GM18502 (cell line): ENCODE results near the gene NSD2.
"Not testable (repeated sequence)": the region's sequence is repeated elsewhere in the genome, so short reads cannot be mapped to it uniquely, and the experiment has no call there.

Experiments
- ATAC-seq: cut with Tn5 transposase; IDR thresholded peaks from one replicate; pipeline ENCODE4 v1.9.1; 2021; ENCODE audit warnings: mild to moderate bottlenecking; ENCODE audit not compliant: unreplicated experiment, poor library complexity

The NSD2 gene

DNA sequence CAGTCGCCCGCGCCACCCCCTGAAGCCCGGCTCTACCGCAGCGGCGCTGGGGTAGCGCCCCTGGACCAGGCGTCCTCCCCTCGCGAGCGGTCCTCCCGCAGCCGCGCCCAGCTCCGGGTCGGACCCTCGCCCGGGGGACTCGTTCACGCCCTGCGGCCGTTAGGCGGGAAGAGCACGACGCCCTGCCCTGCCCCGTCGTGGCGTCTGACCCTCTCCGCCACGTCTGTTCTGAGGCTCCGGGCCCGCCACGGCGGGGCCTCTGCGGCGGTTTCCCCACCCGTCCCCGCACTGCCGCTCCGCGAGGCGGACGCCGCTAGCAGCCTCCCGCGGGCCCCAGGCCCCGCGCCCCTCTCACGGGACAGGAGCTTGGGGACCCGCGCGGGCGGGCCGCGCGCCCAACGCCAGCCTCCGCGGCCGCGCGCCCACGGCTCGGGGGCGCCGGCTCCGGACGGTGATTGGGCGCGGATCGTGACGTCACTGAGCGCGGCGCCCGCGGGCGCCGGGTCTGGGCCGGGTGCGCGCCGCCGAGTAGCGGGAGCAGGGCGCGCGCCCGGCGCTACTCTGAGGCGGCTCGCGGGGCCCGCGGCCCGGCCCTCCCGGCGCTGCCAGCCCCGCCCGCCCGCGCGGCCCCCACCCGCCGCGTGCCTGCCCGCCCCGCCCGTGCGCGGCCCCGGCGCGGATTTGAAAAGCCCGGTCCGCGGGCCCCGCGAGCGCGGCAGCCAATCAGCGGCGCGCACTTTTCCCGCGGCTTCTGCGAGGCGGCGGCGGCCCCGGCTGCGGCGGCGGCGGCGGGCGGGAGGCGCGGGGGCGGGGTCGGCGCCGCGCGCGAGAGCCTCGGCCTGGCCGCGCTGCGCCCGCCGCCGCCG is at the start of gene NSD2:
Gene NSD2 (plus strand): TSS at position 816 of the 866 bp plus-strand sequence. CDS start 29,262 bp downstream, outside the sequence.
- ATAC-seq: peak; percentile 64

DNA sequence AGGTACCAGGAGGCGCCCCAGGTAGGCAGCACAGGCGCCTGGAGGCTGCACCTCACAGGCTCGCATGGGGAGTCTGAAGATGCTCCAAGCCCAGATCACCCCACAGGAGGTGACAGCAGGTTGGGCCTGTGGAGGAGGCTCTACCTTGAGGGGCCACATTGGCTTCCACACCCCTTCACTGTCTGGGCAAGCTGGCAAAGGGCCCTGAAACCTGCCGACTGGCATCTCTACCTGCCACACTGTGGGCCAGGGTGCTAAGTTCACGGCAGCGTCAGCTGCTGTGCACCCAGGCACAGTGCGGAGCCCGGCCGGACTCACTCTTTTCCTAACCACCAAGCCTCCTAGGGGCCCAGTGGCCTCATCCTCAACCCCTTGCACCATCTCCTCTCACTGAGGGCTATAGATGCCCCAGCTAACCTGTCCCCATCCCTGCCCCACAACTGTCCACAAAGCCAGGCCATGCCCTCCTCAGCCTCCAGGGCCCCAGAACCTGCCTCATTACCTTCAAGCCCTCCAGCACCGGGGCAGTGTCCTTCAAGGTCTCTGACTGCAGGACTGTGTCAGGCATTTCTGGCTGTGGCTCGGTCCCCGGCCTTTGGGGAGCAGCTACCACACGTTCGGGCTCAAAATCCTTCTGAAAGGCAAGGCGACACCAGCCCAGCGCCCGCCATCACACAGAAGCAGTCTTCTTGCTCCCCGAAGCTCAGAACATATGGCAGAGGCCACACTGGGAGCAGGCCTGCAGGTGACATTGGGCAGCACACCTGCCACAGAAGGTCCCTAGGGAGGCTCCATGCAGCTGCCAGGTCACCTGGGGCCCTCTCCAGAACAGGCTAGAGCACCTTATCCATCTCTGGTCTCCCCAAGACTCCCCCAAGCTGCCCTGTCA is 49.3 kb upstream of the NSD2 start:
- no peak for ATAC-seq

DNA sequence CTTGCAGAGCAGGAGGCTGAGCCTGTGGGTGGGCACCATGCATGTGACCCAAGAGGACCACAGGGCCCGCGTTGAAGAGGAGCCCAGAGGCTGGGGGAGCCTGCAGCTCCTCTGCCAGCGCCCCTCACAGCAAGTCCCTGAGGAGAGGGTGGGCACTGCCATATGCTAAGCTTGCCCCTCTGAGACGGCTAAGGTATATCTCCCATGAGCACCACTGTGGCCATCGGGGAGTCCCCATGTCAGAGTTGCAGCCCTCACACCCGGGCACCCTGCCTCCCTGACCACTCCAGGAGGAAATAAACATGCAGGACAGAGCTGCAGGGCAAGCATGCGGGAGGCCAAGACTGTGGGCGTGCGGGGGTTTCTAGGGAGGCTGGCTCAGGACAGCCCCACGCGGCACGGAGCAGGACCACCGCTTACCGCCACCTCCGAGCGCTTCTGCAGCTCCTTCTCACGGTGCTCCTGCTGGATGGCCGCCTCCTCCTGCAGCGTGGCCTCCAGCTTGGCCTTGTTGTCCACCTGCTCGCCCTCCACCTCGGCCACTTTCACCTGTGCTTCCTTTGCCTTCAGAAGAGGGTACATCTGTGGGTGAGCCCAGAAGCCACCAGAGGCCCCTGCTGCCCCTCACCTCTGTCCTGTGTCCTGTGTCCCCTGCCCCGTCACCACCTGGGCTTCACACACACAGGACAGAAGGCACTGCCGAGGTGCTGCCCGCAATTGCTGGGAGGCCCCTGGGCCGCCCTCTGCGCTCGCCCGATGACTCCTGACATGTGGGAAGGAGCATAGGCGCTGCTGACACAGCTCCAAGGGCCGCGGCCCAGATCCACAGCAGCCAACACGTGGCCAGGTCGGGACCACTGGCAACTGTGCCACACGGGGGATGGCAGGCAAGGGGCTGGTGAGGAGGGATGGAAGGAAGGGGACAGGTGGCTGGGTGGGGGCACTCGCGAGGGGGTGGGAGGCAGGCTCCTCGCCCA is 48.3 kb upstream of the NSD2 start:
- ATAC-seq: no peak

DNA sequence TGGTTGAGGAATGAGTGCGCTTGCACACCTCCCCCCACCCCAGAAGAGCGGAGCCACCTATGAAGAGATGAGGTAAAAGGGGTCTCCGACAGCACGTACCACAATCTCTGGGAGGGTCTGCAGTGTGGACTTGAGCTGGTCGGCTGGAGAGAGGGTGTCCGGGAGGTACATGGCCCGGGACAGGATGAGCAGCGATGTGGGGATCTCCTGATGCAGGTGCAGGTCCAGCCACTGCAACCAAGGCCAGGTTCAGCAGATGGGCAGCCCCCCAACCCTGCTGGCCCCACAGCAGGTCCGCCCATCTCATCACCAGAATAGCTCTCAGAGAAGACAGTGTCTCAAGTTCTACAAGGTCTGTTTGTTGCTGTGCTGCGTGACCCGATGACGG is 47.7 kb upstream of the NSD2 start:
- no peak for ATAC-seq

DNA sequence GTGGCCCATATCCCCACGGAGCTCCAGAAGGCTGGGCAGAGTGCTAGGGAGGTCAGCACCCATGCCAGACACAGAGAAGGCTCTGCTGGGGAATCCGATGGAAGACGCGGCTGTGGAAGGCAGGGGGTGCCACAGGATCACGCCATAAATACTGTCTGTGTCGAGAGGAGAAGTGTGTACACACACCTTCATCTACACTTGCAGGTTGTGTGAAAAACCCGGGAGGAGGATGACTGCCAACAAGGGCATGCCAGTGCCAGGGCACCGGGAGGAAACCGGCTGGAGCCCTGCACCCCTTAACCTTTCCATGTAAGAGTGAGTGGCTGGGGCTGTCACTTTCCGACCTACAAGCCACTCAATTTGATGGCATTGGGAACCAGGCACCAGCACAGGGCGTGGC is 46.4 kb upstream of the NSD2 start:
- ATAC-seq: no peak

DNA sequence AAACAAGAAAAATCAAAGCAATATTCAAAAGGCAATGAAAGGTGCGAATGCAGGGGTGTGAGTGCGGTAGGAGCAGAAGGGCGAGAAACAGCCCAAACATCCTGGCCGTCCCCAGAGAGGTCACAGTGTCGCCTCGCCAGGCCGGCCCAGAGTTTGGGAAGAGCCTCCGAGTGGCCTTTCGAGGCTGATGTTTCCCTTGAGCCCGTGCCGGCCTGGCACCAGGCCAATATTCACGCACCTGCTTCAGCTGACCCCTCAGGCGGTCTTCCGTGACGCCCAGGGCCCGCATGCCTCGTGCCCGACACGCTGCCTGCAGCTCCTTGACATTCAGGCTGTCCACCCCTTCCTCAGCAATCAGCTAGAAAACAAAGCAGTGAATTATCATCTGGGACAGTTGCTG is 45.9 kb upstream of the NSD2 start:
- no peak for ATAC-seq

DNA sequence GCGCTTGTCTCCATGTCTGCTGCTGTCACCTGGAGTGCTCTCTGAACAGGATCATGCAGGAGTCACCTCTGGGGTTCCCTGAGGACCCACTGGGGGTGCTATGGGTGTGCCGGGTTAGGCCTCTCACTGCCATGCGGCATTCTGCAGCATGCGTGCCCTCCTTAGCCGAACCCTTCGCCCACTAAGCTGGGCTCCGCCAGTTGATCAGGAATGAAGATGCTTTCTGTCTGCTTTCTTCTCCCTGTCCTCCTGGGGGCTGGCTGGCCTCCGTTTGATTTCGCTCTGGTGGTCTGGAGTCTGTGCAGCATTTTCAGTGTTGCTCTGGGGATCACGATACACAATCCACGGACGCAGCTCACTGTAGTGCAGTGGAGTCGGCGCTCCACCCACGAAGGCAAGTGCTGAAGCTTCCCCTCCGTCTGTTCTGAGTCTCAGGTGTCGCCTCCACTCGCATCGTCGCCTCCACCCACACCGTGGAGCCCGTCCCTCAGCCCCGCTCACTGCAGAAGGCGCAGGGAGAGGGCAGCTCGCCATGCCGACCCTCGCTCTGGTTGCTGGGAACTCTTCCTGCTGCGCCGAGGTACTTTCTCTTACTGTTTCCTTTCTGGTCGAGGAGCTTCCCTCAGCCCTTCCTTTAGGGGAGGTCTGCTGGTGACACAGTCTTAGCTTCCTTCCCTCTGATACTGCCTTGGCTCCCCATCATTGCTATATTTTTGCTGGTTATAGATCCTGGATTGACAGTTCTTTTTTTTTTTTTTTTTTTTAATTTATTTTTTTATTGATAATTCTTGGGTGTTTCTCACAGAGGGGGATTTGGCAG is 44.5 kb upstream of the NSD2 start:
- ATAC-seq: no peak

DNA sequence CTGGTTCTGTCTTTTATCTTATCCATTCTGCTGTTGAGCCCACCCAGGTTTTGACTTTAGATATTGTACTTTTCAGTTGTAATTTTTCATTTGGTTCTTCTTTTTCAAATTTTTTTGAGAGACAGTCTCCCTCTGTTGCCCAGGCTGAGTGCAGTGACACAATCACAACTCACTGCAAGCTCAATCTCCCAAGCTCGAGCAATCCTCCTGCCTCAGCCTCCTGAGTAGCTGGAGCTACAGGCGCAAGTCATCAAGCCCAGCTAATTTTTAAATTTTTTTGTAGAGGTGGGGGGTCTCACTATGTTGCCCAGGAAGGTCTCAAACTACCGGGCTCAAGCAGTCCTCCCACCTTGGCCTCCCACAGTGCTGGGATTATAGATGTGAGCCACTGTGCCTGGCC is 41.0 kb upstream of the NSD2 start:
- no peak for ATAC-seq

DNA sequence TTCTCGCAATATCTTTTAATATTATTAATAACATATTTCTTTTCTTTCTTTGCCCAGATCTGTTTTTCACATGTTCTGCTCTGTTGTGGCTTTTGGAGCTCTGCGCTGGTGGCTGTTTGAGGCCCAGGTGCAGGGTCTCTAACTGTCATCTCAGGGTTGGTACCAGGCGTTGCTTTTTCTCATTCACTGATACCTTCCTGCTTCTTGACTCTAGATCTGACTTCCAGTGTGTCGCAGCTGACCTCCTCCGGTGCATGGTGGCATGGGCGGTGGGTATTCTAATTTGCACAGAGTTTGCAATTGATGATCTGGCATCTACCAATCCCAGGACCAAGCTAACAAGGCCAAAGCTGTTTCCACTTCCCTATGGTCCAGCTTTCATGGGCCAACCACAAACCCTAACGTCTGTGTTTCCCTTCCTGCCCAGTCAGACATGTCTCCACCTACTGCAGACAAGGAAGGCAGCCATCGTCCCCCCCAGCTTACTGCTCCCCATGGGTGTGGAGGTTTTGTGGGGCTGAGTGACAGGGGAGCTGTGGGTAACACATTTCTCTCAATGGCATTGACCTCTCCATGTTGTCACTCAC is 40.5 kb upstream of the NSD2 start:
- ATAC-seq: no peak

DNA sequence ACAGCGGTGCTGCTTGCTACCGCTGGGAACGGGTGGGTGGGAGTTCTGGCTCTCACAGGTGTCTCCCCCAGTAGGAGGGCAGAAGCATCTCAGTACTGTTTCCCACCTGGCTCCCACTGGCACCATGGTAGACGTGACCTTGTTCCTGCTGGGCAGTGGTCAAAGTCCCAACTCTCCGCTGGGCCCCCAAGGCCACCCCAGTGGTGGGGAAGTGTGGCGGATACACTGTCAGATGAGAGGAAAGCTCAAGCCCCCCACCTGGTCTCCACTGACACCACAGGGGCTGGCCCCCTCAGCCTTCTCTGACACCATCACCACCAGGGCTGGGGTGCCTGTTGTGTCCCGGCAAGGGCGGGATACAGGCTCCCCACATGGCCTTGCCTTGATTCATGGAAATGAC is 39.9 kb upstream of the NSD2 start:
- no peak for ATAC-seq

DNA sequence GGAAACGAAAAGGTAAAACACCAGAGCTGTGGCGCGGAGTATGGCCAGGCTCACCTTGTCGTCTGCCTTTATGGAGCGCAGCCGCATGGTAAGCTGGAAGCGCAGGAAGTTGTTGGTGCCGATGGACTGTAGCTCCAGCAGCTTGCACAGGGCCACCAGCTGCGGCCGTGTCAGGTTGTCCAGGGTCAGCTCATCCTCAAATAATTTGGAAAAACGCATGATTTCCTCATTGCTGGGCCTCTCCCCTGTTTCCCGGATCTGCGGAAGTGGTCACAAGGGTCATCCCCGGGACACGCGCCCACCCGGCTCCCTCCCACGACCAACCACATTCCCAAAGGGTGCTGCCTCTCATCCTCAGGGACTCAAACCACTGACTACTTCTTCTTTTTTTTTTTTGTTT is 38.5 kb upstream of the NSD2 start:
- no peak for ATAC-seq

DNA sequence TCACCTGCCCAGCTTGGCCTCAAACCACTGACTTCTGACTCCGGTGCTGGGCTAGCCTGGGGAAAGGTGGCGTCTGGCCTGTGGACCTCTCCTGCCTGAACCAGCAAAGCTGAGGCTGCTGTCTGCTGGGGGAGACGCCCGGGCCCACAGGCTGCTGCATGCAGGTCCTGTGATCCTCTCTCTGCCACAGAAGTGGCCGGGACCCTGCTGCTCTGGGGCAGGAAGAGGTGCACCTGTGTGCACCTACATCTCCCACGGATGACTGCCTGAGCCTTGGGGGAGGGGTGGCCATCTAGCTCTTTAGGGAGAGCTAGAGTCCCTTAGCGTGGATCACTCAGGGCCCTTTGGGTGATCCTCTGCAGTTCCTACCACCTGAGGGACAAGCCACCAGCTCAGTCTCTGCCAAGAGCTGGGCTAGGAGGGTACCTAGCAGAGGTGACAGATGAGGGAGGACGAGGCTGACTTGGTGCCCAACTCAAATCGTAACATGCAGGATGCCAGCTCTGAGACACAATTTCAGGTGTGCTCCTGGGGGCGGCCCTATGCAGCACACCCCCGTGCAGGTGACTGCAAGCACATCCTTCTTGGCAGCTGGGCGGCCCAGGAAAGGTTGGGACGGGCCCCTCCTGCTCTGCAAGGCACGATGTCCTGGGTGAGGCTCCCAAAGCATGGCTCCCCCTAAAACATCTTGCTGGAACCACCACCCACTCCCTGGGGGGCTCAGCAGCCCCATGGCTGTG is 37.7 kb upstream of the NSD2 start:
- peak; percentile 8 for ATAC-seq

DNA sequence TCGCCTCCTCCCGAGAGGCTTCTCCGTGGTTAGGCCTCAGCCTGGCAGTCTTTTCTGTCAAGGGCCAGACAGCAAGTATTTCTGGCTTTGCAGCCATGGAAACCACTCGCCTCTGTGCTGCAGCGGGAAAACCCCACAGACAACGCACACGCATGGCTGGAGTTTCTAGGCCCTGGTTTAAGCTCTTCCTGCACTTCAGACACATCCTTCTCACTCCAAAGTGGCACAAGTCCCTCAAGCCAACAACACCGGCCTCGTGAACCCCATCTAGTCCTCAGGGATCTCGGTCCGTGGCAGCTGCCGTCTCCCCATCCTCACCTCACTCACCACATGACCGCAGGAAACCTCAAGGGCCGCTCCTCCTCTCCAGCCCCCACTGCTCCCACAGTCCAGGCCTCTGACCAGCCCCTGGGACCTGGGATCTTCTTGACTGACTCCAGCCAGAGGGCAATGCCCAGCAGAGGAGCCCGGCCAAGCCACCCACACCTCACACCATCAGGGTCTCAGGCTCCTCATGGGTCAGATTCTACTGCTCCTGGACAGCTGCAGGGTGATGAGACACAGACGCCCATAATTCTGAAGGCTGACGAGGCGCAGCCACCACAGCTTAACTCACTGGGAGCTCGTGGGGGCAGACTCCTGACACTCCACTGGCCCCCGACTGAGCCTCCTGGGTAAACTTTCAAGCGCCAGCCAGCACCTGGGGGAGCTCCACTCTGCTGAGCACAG is 37.0 kb upstream of the NSD2 start:
- ATAC-seq: peak; percentile 67

DNA sequence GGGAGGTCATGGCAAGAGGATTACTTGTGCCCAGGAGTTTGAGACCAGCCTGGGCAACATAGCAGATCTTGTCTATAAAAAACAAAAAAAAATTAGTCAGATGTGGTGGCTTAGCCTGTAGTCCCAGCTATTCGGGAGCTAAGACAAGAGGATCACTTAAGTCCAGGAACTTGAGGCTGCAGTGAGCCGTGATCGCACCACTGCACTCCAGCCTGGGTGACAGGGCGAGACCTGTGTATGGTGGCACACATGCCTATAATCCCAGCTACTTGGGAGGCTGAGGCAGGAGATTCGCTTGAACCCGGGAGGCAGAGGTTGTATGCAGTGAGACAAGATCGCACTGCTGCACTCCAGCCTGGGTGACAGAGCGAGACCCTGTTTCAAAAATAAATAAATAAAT is 35.4 kb upstream of the NSD2 start:
- not testable (repeated sequence) for ATAC-seq

DNA sequence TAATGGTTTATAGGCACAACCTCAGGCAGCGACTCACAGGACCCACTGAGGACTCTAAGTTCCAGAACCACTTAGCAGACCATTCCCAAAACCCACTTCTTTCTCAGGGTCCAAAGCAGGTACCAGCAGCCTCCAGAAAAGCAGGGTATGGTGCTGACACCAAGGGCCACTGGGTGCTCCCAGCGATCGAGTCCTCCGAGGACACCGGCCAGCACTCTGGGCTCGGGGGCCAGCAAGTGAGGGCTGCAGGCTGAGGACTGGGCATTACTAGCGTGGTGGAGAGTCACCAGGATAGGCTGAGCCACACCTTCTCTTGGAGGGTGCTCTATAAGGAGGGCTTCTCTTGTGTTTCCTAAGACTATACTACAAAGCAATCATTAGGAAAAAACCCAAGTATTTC is 34.5 kb upstream of the NSD2 start:
- no peak for ATAC-seq

DNA sequence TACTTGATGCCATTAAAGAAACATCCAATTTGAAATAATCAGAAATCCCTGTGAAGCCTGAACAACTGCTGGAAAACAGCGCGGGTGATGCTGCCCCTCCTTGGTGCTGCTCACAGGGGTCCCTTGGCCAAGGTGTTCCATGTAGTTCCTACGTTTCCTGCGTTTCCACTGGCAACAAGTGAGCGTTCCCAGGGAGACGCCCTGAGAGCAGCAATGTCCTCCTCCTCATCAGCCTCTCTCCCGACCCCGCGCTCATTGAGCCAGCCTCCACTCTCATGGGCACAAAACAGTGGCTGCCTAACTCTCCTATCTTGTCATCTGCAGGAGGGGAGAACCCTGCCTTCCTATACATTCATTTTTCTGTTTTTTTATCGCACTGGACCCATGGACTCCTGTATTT is 34.1 kb upstream of the NSD2 start:
- ATAC-seq: no peak

DNA sequence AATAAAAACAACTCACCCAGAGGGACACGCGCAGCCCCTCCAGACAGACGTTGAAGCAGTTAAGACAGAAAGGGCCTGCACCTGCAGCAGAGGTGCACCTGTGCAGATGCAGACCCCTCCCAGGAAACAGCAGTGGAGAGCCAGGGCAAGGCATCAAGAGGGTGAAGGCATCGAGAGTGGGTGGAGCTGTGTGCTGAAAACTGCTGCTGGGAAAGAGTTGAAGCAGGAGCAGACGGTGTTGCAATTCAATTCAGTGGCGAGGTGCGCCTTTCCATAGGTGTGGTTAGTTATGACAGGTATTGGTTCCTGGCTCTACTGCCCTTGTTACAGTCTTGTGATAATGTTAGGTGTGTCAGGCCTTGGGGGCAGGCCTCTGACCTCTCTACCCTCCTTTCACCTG is 31.9 kb upstream of the NSD2 start:
- no peak for ATAC-seq
